OCI-M1 (cell line): ENCODE results near the gene ALPK1.

Experiments
- DNase-seq: peaks from one replicate; lab custom pipeline; 2025; lab: John Stamatoyannopoulos, UW

The ALPK1 gene

GRCh38 chr4:112328734-112329130 is 31.6 kb downstream of the ALPK1 start:
- no peak for DNase-seq

- no peak for DNase-seq
These were observed 32.7 kb downstream of the ALPK1 start for GRCh38 chr4:112329672-112330375.

GRCh38 chr4:112330921-112331320 is 33.8 kb downstream of the ALPK1 start:
- DNase-seq, result no peak

- DNase-seq, result no peak
These were observed 35.2 kb downstream of the ALPK1 start for GRCh38 chr4:112332398-112332797.

- no peak for DNase-seq
These were observed 42.9 kb downstream of the ALPK1 start for GRCh38 chr4:112340023-112340422.

GRCh38 chr4:112341033-112341432 is 43.9 kb downstream of the ALPK1 start:
- DNase-seq, result no peak

GRCh38 chr4:112343330-112344080 is 46.3 kb downstream of the ALPK1 start:
- DNase-seq, result no peak

- DNase-seq, result no peak
These were observed 51.5 kb downstream of the ALPK1 start for GRCh38 chr4:112348488-112349158.

- no peak for DNase-seq
These were observed 55.6 kb downstream of the ALPK1 start for GRCh38 chr4:112352736-112353135.

- no peak for DNase-seq
These were observed 58.5 kb downstream of the ALPK1 start for GRCh38 chr4:112355662-112356061.

- no peak for DNase-seq
These were observed 60.3 kb downstream of the ALPK1 start for GRCh38 chr4:112357453-112357852.

GRCh38 chr4:112357897-112358296 is 60.7 kb downstream of the ALPK1 start:
- no peak for DNase-seq

GRCh38 chr4:112358415-112358814 is 61.2 kb downstream of the ALPK1 start:
- DNase-seq, result no peak

- DNase-seq, result no peak
These were observed 62.0 kb downstream of the ALPK1 start for GRCh38 chr4:112358952-112359749.

- no peak for DNase-seq
These were observed 64.1 kb downstream of the ALPK1 start for GRCh38 chr4:112361181-112361791.

GRCh38 chr4:112370466-112370865 is 73.3 kb downstream of the ALPK1 start:
- no peak for DNase-seq

GRCh38 chr4:112371361-112371760 is 74.2 kb downstream of the ALPK1 start:
- DNase-seq, result no peak

- DNase-seq, result no peak
These were observed 77.7 kb downstream of the ALPK1 start for GRCh38 chr4:112374850-112375249.

- DNase-seq, result no peak
These were observed 80.0 kb downstream of the ALPK1 start for GRCh38 chr4:112377171-112377570.

GRCh38 chr4:112377594-112378242 is 80.5 kb downstream of the ALPK1 start:
- DNase-seq, result no peak

GRCh38 chr4:112378243-112378620 is 81.1 kb downstream of the ALPK1 start:
- no peak for DNase-seq
